Measurements from ENCODE around the gene ARHGAP40. TPM values are rescaled to one million over a fixed set of nuclear protein-coding genes. Genes with fewer than 3 reads are reported as not detected.

Gene ARHGAP40
- total and polyA plus RNA-seq, 2 of the 13 experiments (the other 11 are each of a cell fraction or from before 2014, with no cell fraction given) = 0.75 to 2.1 TPM

DNA sequence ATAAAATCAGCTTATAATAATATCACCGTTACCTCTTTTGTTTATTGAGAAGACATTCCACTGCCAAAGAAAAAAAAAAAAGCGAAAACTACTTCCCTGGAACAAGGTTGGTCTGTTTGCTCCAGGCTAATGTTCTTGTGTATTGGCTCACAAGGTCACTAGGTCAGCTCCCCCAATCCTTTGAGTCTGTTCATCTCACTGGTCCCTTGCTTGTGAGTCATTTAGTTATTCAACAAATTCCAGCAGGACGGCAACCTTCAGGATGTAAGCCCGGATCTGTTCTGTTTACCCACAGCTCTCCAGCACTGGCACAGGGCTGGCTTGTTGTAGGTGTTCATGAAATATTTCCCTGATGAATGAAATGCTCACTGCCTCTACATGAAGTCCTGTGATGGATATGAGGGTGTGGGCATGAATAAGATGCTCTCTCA lies 3.3 kb downstream of the ARHGAP40 start (continued):
- TF ChIP-seq GRHL1 (CRISPR knock-in tag; conservative IDR thresholded peaks at IDR 0.05) (no peak), PATZ1 (CRISPR knock-in tag; IDR thresholded peaks at IDR 0.05) (peak; percentile 85), ZMYM4 (CRISPR knock-in tag; IDR thresholded peaks at IDR 0.05) (0 out of 2 replicates have a peak, but pooled peaks have one; percentile 53), SAFB2 (CRISPR knock-in tag; IDR thresholded peaks at IDR 0.05; ENCODE audit: borderline replicate concordance, low read depth) (no peak), ZKSCAN1 (IDR thresholded peaks at IDR 0.05; ENCODE audit: low read length) (peak; percentile 21; the same call in 1 of the 2 replicates), ZNF142 (CRISPR knock-in tag; IDR thresholded peaks at IDR 0.05) (peak; percentile 64; the same call in 1 of the 2 replicates), TSC22D2 (CRISPR knock-in tag; IDR thresholded peaks at IDR 0.05; ENCODE audit: borderline replicate concordance) (0 out of 2 replicates have a peak, but pooled peaks have one; percentile 74), HNRNPK (IDR thresholded peaks at IDR 0.05; ENCODE audit: low read depth, low read length, poor library complexity, severe bottlenecking) (no peak), ZNF331 (CRISPR knock-in tag; IDR thresholded peaks at IDR 0.05) (peak; percentile 92), ZNF646 (CRISPR knock-in tag; IDR thresholded peaks at IDR 0.05) (peak; percentile 42; the same call in 1 of the 2 replicates)
- TF ChIP-seq, protein P1, sequence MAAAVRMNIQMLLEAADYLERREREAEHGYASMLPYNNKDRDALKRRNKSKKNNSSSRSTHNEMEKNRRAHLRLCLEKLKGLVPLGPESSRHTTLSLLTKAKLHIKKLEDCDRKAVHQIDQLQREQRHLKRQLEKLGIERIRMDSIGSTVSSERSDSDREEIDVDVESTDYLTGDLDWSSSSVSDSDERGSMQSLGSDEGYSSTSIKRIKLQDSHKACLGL (CRISPR knock-in tag; IDR thresholded peaks at IDR 0.05) = no peak
